HG02981 (cell line): Measurements from ENCODE around the gene NEK6.

Experiments used
- ATAC-seq: cut with Tn5 transposase; IDR thresholded peaks from one replicate; pipeline ENCODE4 v1.9.1; 2021; ENCODE audit warnings: mild to moderate bottlenecking, moderate library complexity; ENCODE audit not compliant: unreplicated experiment

Gene NEK6

GRCh38 chr9:124312290-124313265, 54.8 kb downstream of the NEK6 start:
- ATAC-seq: no peak

GRCh38 chr9:124313940-124314339, 56.2 kb downstream of the NEK6 start:
- ATAC-seq: no peak

GRCh38 chr9:124315882-124316281, 58.1 kb downstream of the NEK6 start:
- ATAC-seq: no peak

GRCh38 chr9:124320062-124320973, 62.6 kb downstream of the NEK6 start:
- no peak for ATAC-seq

- no peak for ATAC-seq
These were observed 63.7 kb downstream of the NEK6 start for GRCh38 chr9:124321416-124321815.

- no peak for ATAC-seq
These were observed 64.2 kb downstream of the NEK6 start for GRCh38 chr9:124321935-124322334.

GRCh38 chr9:124322618-124323432, 65.1 kb downstream of the NEK6 start:
- no peak for ATAC-seq

GRCh38 chr9:124323904-124324303, 66.2 kb downstream of the NEK6 start:
- ATAC-seq: no peak

- no peak for ATAC-seq
These were observed 68.1 kb downstream of the NEK6 start for GRCh38 chr9:124325816-124326215.

GRCh38 chr9:124326378-124326777, 68.6 kb downstream of the NEK6 start:
- no peak for ATAC-seq

- no peak for ATAC-seq
These were observed 69.7 kb downstream of the NEK6 start for GRCh38 chr9:124327491-124327890.

GRCh38 chr9:124328285-124328684, 70.5 kb downstream of the NEK6 start:
- no peak for ATAC-seq

- no peak for ATAC-seq
These were observed 71.5 kb downstream of the NEK6 start for GRCh38 chr9:124329206-124329792.

- no peak for ATAC-seq
These were observed 72.4 kb downstream of the NEK6 start for GRCh38 chr9:124330011-124330697.

- ATAC-seq: no peak
These were observed 73.8 kb downstream of the NEK6 start for GRCh38 chr9:124331580-124331979.

GRCh38 chr9:124332361-124333202, 74.8 kb downstream of the NEK6 start:
- no peak for ATAC-seq

- ATAC-seq: no peak
These were observed 75.4 kb downstream of the NEK6 start for GRCh38 chr9:124333203-124333579.

GRCh38 chr9:124334568-124335319, 77.0 kb downstream of the NEK6 start:
- ATAC-seq: no peak
